Bronchial epithelial cell (primary cell): ENCODE results near the gene FYN. TPM values are rescaled to one million over a fixed set of nuclear protein-coding genes. Genes with fewer than 3 reads are reported as not detected.

Experiments
- DNase-seq: peaks from one replicate; pipeline ENCODE4 v3.0.0-alpha.2; 2010; ENCODE audit warnings: low read depth
- FAIRE-seq: peaks from 2 replicates; lab custom pipeline; 2011; peaks lifted over from hg19 to GRCh38; lab: Jason Lieb, UNC
- H3K27me3 ChIP-seq: 2 replicates; pipeline ENCODE4 v1.5.1; 2011; ENCODE audit warnings: low read length; ENCODE audit not compliant: control insufficient read depth, insufficient read depth
- H3K36me3 ChIP-seq: 2 replicates; pipeline ENCODE4 v1.5.1; 2011; ENCODE audit warnings: low read length; ENCODE audit not compliant: control insufficient read depth, insufficient read depth
- H3K4me3 ChIP-seq: 2 replicates; pipeline ENCODE4 v1.5.1; 2011; ENCODE audit warnings: mild to moderate bottlenecking, low read depth, low read length, control low read depth
- total RNA-seq: library from RNA; depleted of rRNA; stranded (reverse); fragments of >200 nt; gene quantifications from 2 replicates; pipeline ENCODE4 v1.2.1, GENCODE V29; 2014
- TF ChIP-seq, protein P1 (sequence below): IDR thresholded peaks from 2 replicates; pipeline ENCODE4 v1.5.1; 2011; ENCODE audit warnings: mild to moderate bottlenecking, moderate library complexity, low read length, control low read depth, inconsistent platforms; ENCODE audit not compliant: insufficient read depth, severe bottlenecking

Gene FYN
- total RNA-seq, 1 donor from 2014 or later: 38.7 TPM

DNA sequence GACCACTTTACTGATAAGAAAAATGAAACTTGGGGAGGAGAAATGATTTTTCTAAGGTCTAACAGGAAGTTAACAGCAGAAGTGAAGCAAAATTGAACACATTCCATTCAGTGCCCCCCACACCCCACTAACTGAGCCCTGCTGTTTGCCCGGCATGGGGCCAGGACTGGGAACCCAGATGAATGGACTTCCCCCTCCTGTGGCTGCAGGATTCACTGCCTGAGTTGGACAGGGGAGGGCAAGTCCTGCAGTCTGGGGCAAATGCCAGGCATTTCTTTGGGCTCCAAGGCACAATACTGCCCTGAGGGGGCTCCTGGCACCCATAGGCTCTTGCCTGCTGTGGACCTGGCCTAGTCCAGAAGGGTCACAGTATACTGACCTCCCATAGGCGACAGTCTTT, 28.3 kb downstream of the FYN start:
- Histone ChIP-seq H3K27me3 (no peaks in the 10 kb centered on the region), H3K4me3 (no peak overlapping the region), H3K36me3 (no peaks in the 10 kb centered on the region)
- TF ChIP-seq, protein P1, sequence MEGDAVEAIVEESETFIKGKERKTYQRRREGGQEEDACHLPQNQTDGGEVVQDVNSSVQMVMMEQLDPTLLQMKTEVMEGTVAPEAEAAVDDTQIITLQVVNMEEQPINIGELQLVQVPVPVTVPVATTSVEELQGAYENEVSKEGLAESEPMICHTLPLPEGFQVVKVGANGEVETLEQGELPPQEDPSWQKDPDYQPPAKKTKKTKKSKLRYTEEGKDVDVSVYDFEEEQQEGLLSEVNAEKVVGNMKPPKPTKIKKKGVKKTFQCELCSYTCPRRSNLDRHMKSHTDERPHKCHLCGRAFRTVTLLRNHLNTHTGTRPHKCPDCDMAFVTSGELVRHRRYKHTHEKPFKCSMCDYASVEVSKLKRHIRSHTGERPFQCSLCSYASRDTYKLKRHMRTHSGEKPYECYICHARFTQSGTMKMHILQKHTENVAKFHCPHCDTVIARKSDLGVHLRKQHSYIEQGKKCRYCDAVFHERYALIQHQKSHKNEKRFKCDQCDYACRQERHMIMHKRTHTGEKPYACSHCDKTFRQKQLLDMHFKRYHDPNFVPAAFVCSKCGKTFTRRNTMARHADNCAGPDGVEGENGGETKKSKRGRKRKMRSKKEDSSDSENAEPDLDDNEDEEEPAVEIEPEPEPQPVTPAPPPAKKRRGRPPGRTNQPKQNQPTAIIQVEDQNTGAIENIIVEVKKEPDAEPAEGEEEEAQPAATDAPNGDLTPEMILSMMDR: no peak
- FAIRE-seq (no peak), DNase-seq (no peak)

GRCh38 chr6:111844376-111844775, 28.9 kb downstream of the FYN start:
- H3K4me3 ChIP-seq: no peak overlapping the region
- FAIRE-seq: no peak

GRCh38 chr6:111843347-111844147, 29.7 kb downstream of the FYN start:
- no peaks in the 10 kb centered on the region for H3K36me3 ChIP-seq
- no peaks in the 10 kb centered on the region for H3K27me3 ChIP-seq
- DNase-seq (no peak), FAIRE-seq (no peak)
- TF ChIP-seq, protein P1: no peak
- H3K4me3 ChIP-seq: no peak overlapping the region

More at GRCh38 chr6:111844376-111844775, 28.9 kb downstream of the FYN start:
- Histone ChIP-seq H3K36me3 (no peaks in the 10 kb centered on the region), H3K27me3 (no peaks in the 10 kb centered on the region)
- TF ChIP-seq, protein P1: no peak
- DNase-seq: no peak

GRCh38 chr6:111842891-111843290, 30.4 kb downstream of the FYN start:
- FAIRE-seq (no peak), DNase-seq (no peak)
- Histone ChIP-seq H3K27me3 (no peaks in the 10 kb centered on the region), H3K4me3 (no peak overlapping the region), H3K36me3 (no peaks in the 10 kb centered on the region)
- TF ChIP-seq, protein P1: no peak

GRCh38 chr6:111842271-111842822, 30.9 kb downstream of the FYN start:
- Histone ChIP-seq H3K27me3 (no peaks in the 10 kb centered on the region), H3K4me3 (no peak overlapping the region), H3K36me3 (no peaks in the 10 kb centered on the region)
- FAIRE-seq (no peak), DNase-seq (no peak)
- TF ChIP-seq, protein P1: no peak
